ENCODE measurements around the gene COPE. TPM values are rescaled to one million over a fixed set of nuclear protein-coding genes. Genes with fewer than 3 reads are reported as not detected.
"Not testable (repeated sequence)": the region's sequence is repeated elsewhere in the genome, so short reads cannot be mapped to it uniquely, and the experiment has no call there.

The COPE gene
- total and polyA plus RNA-seq, 2 experiments from 2014 or later = 322 to 347 TPM

- no peaks in the 10 kb centered on the region for H3K9me2 ChIP-seq (ENCODE audit: insufficient read depth)
- H3K79me2 ChIP-seq (ENCODE audit: insufficient read depth) = peaks cover 5% of the 10 kb centered on the region; the same call in 1 of the 2 replicates
- H3K36me3 ChIP-seq (ENCODE audit: low read depth) = no peaks in the 10 kb centered on the region
- H2AFZ ChIP-seq = no peak overlapping the region
- in situ Hi-C loops (cut with MboI) = no loop called here
- H4K20me1 ChIP-seq (ENCODE audit: insufficient read depth) = no peaks in the 10 kb centered on the region
- H3K4me2 ChIP-seq (ENCODE audit: unreplicated experiment) = no peak overlapping the region
- no peaks in the 10 kb centered on the region for H3F3A ChIP-seq (ENCODE audit: insufficient read depth)
- H3K9me3 ChIP-seq (ENCODE audit: low read depth) = no peaks in the 10 kb centered on the region
- no peak for DNase-seq
- no peaks in the 10 kb centered on the region for H3K4me1 ChIP-seq (ENCODE audit: insufficient read depth)
- no peak overlapping the region for H3K9ac ChIP-seq
- 90 to 91% methylated on average over 25 of the region's 25 CpGs for WGBS, 2 experiments (ENCODE audit: low coverage in 1 of 2, low lambda C conversion rate in 2 of 2, missing lambda C conversion rate in 2 of 2)
- no peak for TF ChIP-seq EZH2 (IDR thresholded peaks at IDR 0.05; ENCODE audit: insufficient read depth, poor library complexity, severe bottlenecking)
- TF ChIP-seq EZH2phosphoT487 (IDR thresholded peaks at IDR 0.05; ENCODE audit: insufficient read depth, low read depth) = no peak
- H3K27me3 ChIP-seq (replicated peaks; ENCODE audit: insufficient read depth) = no peaks in the 10 kb centered on the region
- no peak overlapping the region for H3K27ac ChIP-seq
- no peak overlapping the region for H3K4me3 ChIP-seq
Observed at GRCh38 chr19:18904334-18905057, 14.7 kb downstream of the COPE start.

GRCh38 chr19:18903156-18904037, 15.8 kb downstream of the COPE start:
- H3K4me2 ChIP-seq (ENCODE audit: unreplicated experiment) = no peak overlapping the region
- no peak for TF ChIP-seq EZH2phosphoT487 (IDR thresholded peaks at IDR 0.05; ENCODE audit: insufficient read depth, low read depth)
- TF ChIP-seq EZH2 (IDR thresholded peaks at IDR 0.05; ENCODE audit: insufficient read depth, poor library complexity, severe bottlenecking) = no peak
- H4K20me1 ChIP-seq (ENCODE audit: insufficient read depth) = no peaks in the 10 kb centered on the region
- no peaks in the 10 kb centered on the region for H3K79me2 ChIP-seq (ENCODE audit: insufficient read depth)
- no peaks in the 10 kb centered on the region for H3K36me3 ChIP-seq (ENCODE audit: low read depth)
- in situ Hi-C loops (cut with MboI) = no loop called here
- WGBS, 2 experiments (ENCODE audit: low coverage in 1 of 2, low lambda C conversion rate in 2 of 2, missing lambda C conversion rate in 2 of 2) = 90 to 92% methylated on average over 29 of the region's 29 CpGs
- H3K4me1 ChIP-seq (ENCODE audit: insufficient read depth) = no peaks in the 10 kb centered on the region
- H3K27me3 ChIP-seq (replicated peaks; ENCODE audit: insufficient read depth) = no peaks in the 10 kb centered on the region
- H3K9me3 ChIP-seq (ENCODE audit: low read depth) = no peaks in the 10 kb centered on the region
- H2AFZ ChIP-seq = no peak overlapping the region
- no peaks in the 10 kb centered on the region for H3F3A ChIP-seq (ENCODE audit: insufficient read depth)
- no peaks in the 10 kb centered on the region for H3K9me2 ChIP-seq (ENCODE audit: insufficient read depth)
- H3K9ac ChIP-seq = no peak overlapping the region
- DNase-seq = no peak
- H3K4me3 ChIP-seq = no peak overlapping the region
- no peak overlapping the region for H3K27ac ChIP-seq

GRCh38 chr19:18902519-18902918, 16.7 kb downstream of the COPE start:
- H3K27me3 ChIP-seq (replicated peaks; ENCODE audit: insufficient read depth); H3K4me2 ChIP-seq (ENCODE audit: unreplicated experiment); H3F3A ChIP-seq (ENCODE audit: insufficient read depth); H3K79me2 ChIP-seq (ENCODE audit: insufficient read depth); H3K27ac ChIP-seq; in situ Hi-C loops (cut with MboI); DNase-seq; H2AFZ ChIP-seq; H3K9me2 ChIP-seq (ENCODE audit: insufficient read depth); H3K9me3 ChIP-seq (ENCODE audit: low read depth); H3K9ac ChIP-seq; H4K20me1 ChIP-seq (ENCODE audit: insufficient read depth); H3K4me3 ChIP-seq; H3K4me1 ChIP-seq (ENCODE audit: insufficient read depth); H3K36me3 ChIP-seq (ENCODE audit: low read depth): not testable (repeated sequence)
- WGBS, 2 experiments (ENCODE audit: low coverage in 1 of 2, low lambda C conversion rate in 2 of 2, missing lambda C conversion rate in 2 of 2) = 100% methylated on average over 5 of the region's 5 CpGs

- 90 to 92% methylated on average over 7 of the region's 7 CpGs for WGBS, 2 experiments (ENCODE audit: low coverage in 1 of 2, low lambda C conversion rate in 2 of 2, missing lambda C conversion rate in 2 of 2)
Observed at GRCh38 chr19:18901491-18901890, 17.7 kb downstream of the COPE start.

More at GRCh38 chr19:18901491-18901890, 17.7 kb downstream of the COPE start:
- H3K9me3 ChIP-seq (ENCODE audit: low read depth) = no peaks in the 10 kb centered on the region
- no peaks in the 10 kb centered on the region for H3F3A ChIP-seq (ENCODE audit: insufficient read depth)
- H3K36me3 ChIP-seq (ENCODE audit: low read depth) = no peaks in the 10 kb centered on the region
- H3K4me1 ChIP-seq (ENCODE audit: insufficient read depth) = no peaks in the 10 kb centered on the region
- in situ Hi-C loops (cut with MboI) = no loop called here
- TF ChIP-seq EZH2 (IDR thresholded peaks at IDR 0.05; ENCODE audit: insufficient read depth, poor library complexity, severe bottlenecking) = no peak
- TF ChIP-seq EZH2phosphoT487 (IDR thresholded peaks at IDR 0.05; ENCODE audit: insufficient read depth, low read depth) = no peak
- no peaks in the 10 kb centered on the region for H3K27me3 ChIP-seq (replicated peaks; ENCODE audit: insufficient read depth)
- no peaks in the 10 kb centered on the region for H3K9me2 ChIP-seq (ENCODE audit: insufficient read depth)
- no peak overlapping the region for H3K9ac ChIP-seq
- no peaks in the 10 kb centered on the region for H4K20me1 ChIP-seq (ENCODE audit: insufficient read depth)
- no peaks in the 10 kb centered on the region for H3K79me2 ChIP-seq (ENCODE audit: insufficient read depth)
- no peak overlapping the region for H3K4me2 ChIP-seq (ENCODE audit: unreplicated experiment)
- H2AFZ ChIP-seq = no peak overlapping the region
- no peak overlapping the region for H3K27ac ChIP-seq
- H3K4me3 ChIP-seq = no peak overlapping the region
- DNase-seq = no peak

All from GM23248 (cell line).